HL-60/S4 treated with retinoic acid at 250 ng/mL for 4 days and 3 days (cell line): ENCODE results near the gene BNC2.

Experiments
- in situ Hi-C: fragments of 300-500 bp; cut with MboI; formaldehyde crosslinking; loops from 2 replicates; pipeline ENCODE4 v1.7.0; 2022; ENCODE audit warnings: low sequenced_read_pairs

Gene BNC2

GRCh38 chr9:16637911-16638310 is 232.6 kb downstream of the BNC2 start:
- in situ Hi-C loops: no loop called here

DNA sequence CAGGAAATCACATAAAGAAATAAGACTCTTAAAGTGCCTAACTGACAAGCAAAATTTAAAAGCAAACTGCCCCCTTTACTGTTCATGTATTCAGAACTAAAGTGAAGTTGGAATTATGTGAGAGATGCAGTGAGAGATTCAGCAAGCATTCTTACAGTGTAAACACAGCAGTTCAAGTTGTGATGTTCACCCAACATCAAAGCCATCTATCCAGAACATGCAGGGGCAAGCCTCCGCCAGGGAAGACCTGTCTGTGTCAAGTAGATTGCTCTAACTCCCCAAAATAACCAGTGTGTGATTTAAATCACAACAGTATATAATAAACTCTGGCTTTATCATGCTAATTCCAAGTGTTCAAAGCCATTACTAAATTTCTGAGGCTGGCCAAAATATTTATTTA is 233.3 kb downstream of the BNC2 start:
- in situ Hi-C loops: no loop called here

GRCh38 chr9:16633794-16634193 is 236.7 kb downstream of the BNC2 start:
- in situ Hi-C loops: no loop called here

- in situ Hi-C loops: no loop called here
These were observed 242.1 kb downstream of the BNC2 start for GRCh38 chr9:16628413-16628812.

GRCh38 chr9:16627967-16628366 is 242.5 kb downstream of the BNC2 start:
- in situ Hi-C loops: no loop called here

- in situ Hi-C loops: no loop called here
These were observed 242.9 kb downstream of the BNC2 start for GRCh38 chr9:16627521-16627920.

- in situ Hi-C loops: no loop called here
These were observed 243.8 kb downstream of the BNC2 start for GRCh38 chr9:16626577-16627130.

DNA sequence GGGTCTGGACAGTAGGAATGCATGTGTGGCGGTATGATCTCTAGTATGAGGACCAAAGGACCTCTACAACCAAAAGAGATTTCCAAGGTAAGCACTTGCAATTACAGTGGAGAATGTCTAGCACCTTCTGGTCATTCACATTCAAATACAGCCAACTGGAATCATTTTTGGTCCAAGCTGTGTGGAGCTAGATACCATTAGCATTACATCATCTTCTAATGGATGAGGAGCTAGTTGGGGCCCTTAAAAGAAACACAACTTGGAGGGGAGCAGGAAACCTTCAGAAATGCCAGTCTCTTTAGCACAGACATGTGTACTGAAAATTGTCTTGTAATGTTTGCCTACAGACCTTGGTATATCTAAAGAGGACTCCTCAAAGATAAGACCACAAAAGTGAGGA is 244.7 kb downstream of the BNC2 start:
- in situ Hi-C loops: no loop called here

GRCh38 chr9:16625161-16625631 is 245.3 kb downstream of the BNC2 start:
- in situ Hi-C loops: no loop called here

GRCh38 chr9:16624744-16625117 is 245.7 kb downstream of the BNC2 start:
- in situ Hi-C loops: no loop called here

GRCh38 chr9:16623989-16624743 is 246.3 kb downstream of the BNC2 start:
- in situ Hi-C loops: no loop called here

GRCh38 chr9:16622541-16622940 is 247.9 kb downstream of the BNC2 start:
- in situ Hi-C loops: no loop called here

GRCh38 chr9:16619914-16620520 is 250.5 kb downstream of the BNC2 start:
- in situ Hi-C loops: no loop called here

GRCh38 chr9:16619402-16619801 is 251.1 kb downstream of the BNC2 start:
- in situ Hi-C loops: no loop called here

- in situ Hi-C loops: no loop called here
These were observed 251.9 kb downstream of the BNC2 start for GRCh38 chr9:16618524-16618923.

DNA sequence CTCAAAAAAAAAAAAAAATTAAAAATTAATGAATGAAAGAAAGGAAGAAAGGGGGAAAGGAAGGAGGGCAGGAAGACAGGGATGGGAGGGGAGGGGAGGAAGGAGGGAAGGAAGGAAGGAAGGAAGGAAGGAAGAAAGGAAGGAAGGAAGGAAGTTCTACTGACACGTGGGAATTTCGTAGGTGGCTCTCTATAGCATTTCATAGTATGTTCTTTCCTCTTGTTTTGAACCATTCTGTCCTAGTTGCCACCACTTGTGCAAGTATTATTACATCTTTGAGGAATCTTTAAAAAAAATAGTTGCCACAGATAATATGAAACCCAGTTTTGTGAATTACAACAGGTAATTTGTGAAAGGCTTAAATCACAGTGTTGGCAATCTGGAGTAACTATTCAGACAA is 253.8 kb downstream of the BNC2 start:
- in situ Hi-C loops: no loop called here

DNA sequence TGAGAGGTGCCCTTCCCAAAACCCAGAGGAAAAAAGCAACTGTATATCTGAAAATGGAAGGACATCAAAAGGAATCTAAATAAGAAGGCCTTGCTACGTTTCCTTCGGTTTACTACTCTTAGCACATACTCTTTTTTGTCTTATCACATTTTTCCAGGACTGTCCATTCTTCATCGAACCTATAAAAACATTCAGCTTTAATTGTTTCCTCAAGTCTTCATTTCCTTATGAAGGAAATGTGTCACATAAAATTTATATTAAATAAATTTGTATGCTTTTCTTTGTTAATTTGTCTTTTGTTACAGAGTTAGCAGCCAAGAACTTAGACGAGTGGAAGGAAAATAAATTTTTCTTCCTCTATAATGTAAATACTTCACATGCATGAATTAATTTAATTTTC is 255.0 kb downstream of the BNC2 start:
- in situ Hi-C loops: no loop called here

DNA sequence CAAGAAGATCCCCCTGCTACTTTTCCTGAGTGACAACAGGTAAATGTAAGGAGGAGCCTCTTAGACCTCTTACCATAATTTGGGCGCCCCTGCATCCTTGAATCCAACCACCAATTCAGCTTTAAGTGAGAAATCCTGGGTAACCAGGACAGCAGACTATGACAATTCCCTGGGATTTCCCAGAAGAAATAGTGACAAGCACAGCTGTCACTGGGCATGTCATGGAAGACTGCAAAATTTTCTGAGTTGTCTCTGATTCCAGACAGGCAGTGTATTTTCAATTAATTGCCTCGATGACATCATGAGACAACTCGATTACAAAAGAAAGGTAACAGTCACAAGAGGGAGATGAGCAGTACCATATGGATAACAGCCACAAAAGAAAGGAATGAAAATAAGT is 256.9 kb downstream of the BNC2 start:
- in situ Hi-C loops: no loop called here

DNA sequence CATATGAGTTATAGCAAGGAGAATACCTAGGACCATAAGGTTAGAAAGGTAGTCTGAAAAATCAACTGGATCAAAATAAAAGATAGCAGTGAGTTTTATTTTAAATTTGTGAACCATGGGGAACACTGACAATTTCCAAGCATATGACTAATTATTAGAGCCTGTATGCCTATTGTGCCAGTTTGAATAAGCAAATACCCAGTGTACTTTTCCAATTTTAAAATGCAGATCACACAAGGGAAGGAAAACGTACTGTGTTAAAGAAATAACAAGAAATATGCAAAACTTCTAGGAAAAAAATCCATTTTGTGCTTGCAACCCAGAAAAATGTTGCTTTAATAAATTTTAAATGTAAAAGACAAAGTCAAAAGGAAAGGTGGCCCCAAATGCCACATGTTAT is 257.4 kb downstream of the BNC2 start:
- in situ Hi-C loops: no loop called here

- in situ Hi-C loops: no loop called here
These were observed 257.8 kb downstream of the BNC2 start for GRCh38 chr9:16612627-16613026.

GRCh38 chr9:16611983-16612382 is 258.5 kb downstream of the BNC2 start:
- in situ Hi-C loops: no loop called here

- in situ Hi-C loops: no loop called here
These were observed 259.5 kb downstream of the BNC2 start for GRCh38 chr9:16611001-16611400.
